SU-DHL-6 (cell line): ENCODE data around the gene ZMIZ1.

Source experiments
- EZH2phosphoT487 ChIP-seq: fragments of 200-600 bp; sonication (generic), shearing (Covaris generic); conservative IDR thresholded peaks from 2 replicates; pipeline ENCODE4 v1.6.1; 2018; ENCODE audit warnings: mild to moderate bottlenecking, antibody characterized with exemption, low read length, moderate library complexity, mixed read lengths
- TF ChIP-seq, protein P1 (sequence below): fragments of 200-600 bp; sonication (generic); IDR thresholded peaks from one replicate; pipeline ENCODE4 v1.5.1; 2017; ENCODE audit warnings: antibody characterized with exemption, mild to moderate bottlenecking, low read length, moderate library complexity; ENCODE audit not compliant: insufficient read depth, poor library complexity, severe bottlenecking

DNA sequence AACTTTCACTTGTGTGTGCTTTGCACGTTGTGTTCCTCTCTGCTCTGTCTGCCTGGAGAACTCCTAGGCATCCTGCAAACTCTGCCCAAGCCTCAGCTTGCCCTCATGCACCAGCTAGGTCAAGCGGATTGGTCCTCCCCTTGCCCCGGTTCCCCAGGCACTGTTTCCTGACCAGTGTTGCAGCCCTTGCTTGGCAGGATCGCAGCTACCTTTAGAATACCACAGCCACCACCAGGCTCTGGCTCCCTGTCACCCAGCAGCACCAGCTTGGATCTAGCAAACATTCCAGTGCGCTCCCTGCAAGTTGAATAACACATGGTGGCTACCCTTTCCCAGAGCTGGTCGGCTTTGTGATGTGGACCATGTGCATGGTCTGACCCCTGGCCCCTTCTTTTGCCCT lies 19.0 kb downstream of the ZMIZ1 start:
- TF ChIP-seq, protein P1, sequence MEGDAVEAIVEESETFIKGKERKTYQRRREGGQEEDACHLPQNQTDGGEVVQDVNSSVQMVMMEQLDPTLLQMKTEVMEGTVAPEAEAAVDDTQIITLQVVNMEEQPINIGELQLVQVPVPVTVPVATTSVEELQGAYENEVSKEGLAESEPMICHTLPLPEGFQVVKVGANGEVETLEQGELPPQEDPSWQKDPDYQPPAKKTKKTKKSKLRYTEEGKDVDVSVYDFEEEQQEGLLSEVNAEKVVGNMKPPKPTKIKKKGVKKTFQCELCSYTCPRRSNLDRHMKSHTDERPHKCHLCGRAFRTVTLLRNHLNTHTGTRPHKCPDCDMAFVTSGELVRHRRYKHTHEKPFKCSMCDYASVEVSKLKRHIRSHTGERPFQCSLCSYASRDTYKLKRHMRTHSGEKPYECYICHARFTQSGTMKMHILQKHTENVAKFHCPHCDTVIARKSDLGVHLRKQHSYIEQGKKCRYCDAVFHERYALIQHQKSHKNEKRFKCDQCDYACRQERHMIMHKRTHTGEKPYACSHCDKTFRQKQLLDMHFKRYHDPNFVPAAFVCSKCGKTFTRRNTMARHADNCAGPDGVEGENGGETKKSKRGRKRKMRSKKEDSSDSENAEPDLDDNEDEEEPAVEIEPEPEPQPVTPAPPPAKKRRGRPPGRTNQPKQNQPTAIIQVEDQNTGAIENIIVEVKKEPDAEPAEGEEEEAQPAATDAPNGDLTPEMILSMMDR, result no peak
- no peak for TF ChIP-seq EZH2phosphoT487
